ENCODE results near the gene AMN1.

AMN1 gene

GRCh38 chr12:31659087-31659942 is 69.5 kb downstream of the AMN1 start, which contains the start of gene ETFBKMT:
ETFBKMT (plus strand) TSS chr12:31659688; CDS start chr12:31661954, 2,266 bp downstream.
- TF ChIP-seq Cebpa-rat (IDR thresholded peaks at IDR 0.05) = no peak
- Histone ChIP-seq H3K27me3 (no peaks in the 10 kb centered on the region), H4K20me1 (no peaks in the 10 kb centered on the region), H3K4me2 (peak within 1 kb of the TSS; percentile 50 to 93 (median 83)), H3K9me3 (replicated peaks in 1 of 11) (no peaks in the 10 kb centered on the region), H3K27ac (peak within 1 kb of the TSS; percentile 78 to 93 (median 86)), H3K36me3 (no peaks in the 10 kb centered on the region), H3K9ac (peak within 1 kb of the TSS; percentile 82 to 88 (median 85)), H3K4me1 (peaks cover 6 to 15% (median 13%) of the 10 kb centered on the region in 10 experiments), H3K4me3 (peak within 1 kb of the TSS; percentile 56 to 73 (median 68))

GRCh38 chr12:31658471-31659086 is 70.2 kb downstream of the AMN1 start:
- Histone ChIP-seq H4K20me1 (no peaks in the 10 kb centered on the region), H3K9ac (peak overlapping the region; percentile 82 to 88 (median 85)), H3K4me1 (peaks cover 6 to 19% (median 15%) of the 10 kb centered on the region in 10 experiments), H3K4me3 (peak overlapping the region; percentile 56 to 73 (median 68)), H3K4me2 (peak overlapping the region; percentile 50 to 93 (median 82)), H3K36me3 (no peaks in the 10 kb centered on the region), H3K9me3 (replicated peaks in 1 of 11) (no peaks in the 10 kb centered on the region), H3K27ac (peak overlapping the region; percentile 78 to 93 (median 86)), H3K27me3 (no peaks in the 10 kb centered on the region)
- no peak for TF ChIP-seq Cebpa-rat (IDR thresholded peaks at IDR 0.05)

GRCh38 chr12:31655792-31656191 is 73.0 kb downstream of the AMN1 start:
- Histone ChIP-seq H4K20me1 (no peaks in the 10 kb centered on the region), H3K27me3 (no peaks in the 10 kb centered on the region), H3K36me3 (no peaks in the 10 kb centered on the region), H3K9ac (no peak overlapping the region), H3K9me3 (replicated peaks in 1 of 11) (no peaks in the 10 kb centered on the region), H3K4me2 (no peak overlapping the region), H3K4me3 (no peak overlapping the region), H3K27ac (no peak overlapping the region), H3K4me1 (peaks cover 6 to 29% (median 24%) of the 10 kb centered on the region in 10 experiments)
- TF ChIP-seq Cebpa-rat (IDR thresholded peaks at IDR 0.05) = no peak

- H3K4me3 ChIP-seq = no peak overlapping the region
- no peak overlapping the region for H3K27ac ChIP-seq
- no peak overlapping the region for H3K9ac ChIP-seq
- TF ChIP-seq Cebpa-rat (IDR thresholded peaks at IDR 0.05) = no peak
- no peaks in the 10 kb centered on the region for H3K9me3 ChIP-seq (replicated peaks in 1 of 11)
- H3K4me1 ChIP-seq = peaks cover 6 to 29% (median 23%) of the 10 kb centered on the region in 10 experiments
- no peaks in the 10 kb centered on the region for H4K20me1 ChIP-seq
- no peaks in the 10 kb centered on the region for H3K36me3 ChIP-seq
- no peaks in the 10 kb centered on the region for H3K27me3 ChIP-seq
- no peak overlapping the region for H3K4me2 ChIP-seq
Observed at GRCh38 chr12:31655208-31655607, 73.6 kb downstream of the AMN1 start.

GRCh38 chr12:31651893-31652521 is 76.8 kb downstream of the AMN1 start:
- Histone ChIP-seq H3K4me3 (no peak overlapping the region), H4K20me1 (no peaks in the 10 kb centered on the region), H3K9me3 (replicated peaks in 1 of 11) (no peaks in the 10 kb centered on the region), H3K9ac (peak overlapping the region in 2 of 11 experiments; percentile 67 to 71; a peak in 3 of 22 replicates), H3K27ac (no peak overlapping the region; a peak in 1 of 22 replicates), H3K4me1 (peaks cover 0 to 18% (median 14%) of the 10 kb centered on the region in 10 experiments; a peak in 16 of 20 replicates), H3K36me3 (no peaks in the 10 kb centered on the region), H3K27me3 (no peaks in the 10 kb centered on the region), H3K4me2 (no peak overlapping the region; a peak in 1 of 22 replicates)
- no peak for TF ChIP-seq Cebpa-rat (IDR thresholded peaks at IDR 0.05)

GRCh38 chr12:31650918-31651317 is 77.9 kb downstream of the AMN1 start:
- Histone ChIP-seq H3K9ac (no peak overlapping the region), H3K4me2 (no peak overlapping the region), H3K27ac (no peak overlapping the region)

GRCh38 chr12:31647086-31647491 is 81.7 kb downstream of the AMN1 start:
- H3K4me3 ChIP-seq = no peak overlapping the region
- no peak for TF ChIP-seq Cebpa-rat (IDR thresholded peaks at IDR 0.05)
- peak overlapping the region in 3 of 11 experiments; percentile 26 to 57 (median 52); a peak in 5 of 22 replicates for H3K4me2 ChIP-seq
- H3K36me3 ChIP-seq = no peaks in the 10 kb centered on the region
- H4K20me1 ChIP-seq = no peaks in the 10 kb centered on the region
- H3K27ac ChIP-seq = peak overlapping the region in 2 of 11 experiments; percentile 14 to 49; a peak in 3 of 22 replicates
- no peak overlapping the region for H3K9ac ChIP-seq
- H3K9me3 ChIP-seq (replicated peaks in 1 of 11) = no peaks in the 10 kb centered on the region
- peaks cover 0 to 24% (median 10%) of the 10 kb centered on the region in 10 experiments; a peak in 12 of 20 replicates for H3K4me1 ChIP-seq
- no peaks in the 10 kb centered on the region for H3K27me3 ChIP-seq

More at GRCh38 chr12:31650918-31651317, 77.9 kb downstream of the AMN1 start:
- H3K36me3 ChIP-seq = no peaks in the 10 kb centered on the region
- no peaks in the 10 kb centered on the region for H4K20me1 ChIP-seq
- no peak overlapping the region for H3K4me3 ChIP-seq
- H3K27me3 ChIP-seq = no peaks in the 10 kb centered on the region
- no peak for TF ChIP-seq Cebpa-rat (IDR thresholded peaks at IDR 0.05)
- H3K4me1 ChIP-seq = peaks cover 0 to 29% (median 21%) of the 10 kb centered on the region in 10 experiments; a peak in 16 of 20 replicates
- H3K9me3 ChIP-seq (replicated peaks in 1 of 11) = no peaks in the 10 kb centered on the region

- no peak for TF ChIP-seq Cebpa-rat (IDR thresholded peaks at IDR 0.05)
- Histone ChIP-seq H3K9me3 (replicated peaks in 1 of 11) (no peaks in the 10 kb centered on the region), H3K36me3 (no peaks in the 10 kb centered on the region), H3K9ac (no peak overlapping the region), H4K20me1 (no peaks in the 10 kb centered on the region), H3K4me3 (no peak overlapping the region), H3K27ac (peak overlapping the region in 1 of 11 experiments; percentile 49; a peak in 2 of 22 replicates), H3K4me1 (peaks cover 0 to 24% (median 10%) of the 10 kb centered on the region in 10 experiments; a peak in 12 of 20 replicates), H3K27me3 (no peaks in the 10 kb centered on the region), H3K4me2 (peak overlapping the region in 5 of 11 experiments; percentile 0 to 52 (median 11); a peak in 4 of 22 replicates)
Observed at GRCh38 chr12:31645924-31646323, 82.9 kb downstream of the AMN1 start.

GRCh38 chr12:31644536-31644935 is 84.3 kb downstream of the AMN1 start:
- no peak overlapping the region for H3K4me3 ChIP-seq
- no peak for TF ChIP-seq Cebpa-rat (IDR thresholded peaks at IDR 0.05)
- no peak overlapping the region for H3K4me2 ChIP-seq
- peaks cover 0 to 24% (median 10%) of the 10 kb centered on the region in 10 experiments; a peak in 12 of 20 replicates for H3K4me1 ChIP-seq
- H4K20me1 ChIP-seq = no peaks in the 10 kb centered on the region
- H3K27ac ChIP-seq = no peak overlapping the region
- H3K36me3 ChIP-seq = no peaks in the 10 kb centered on the region
- no peaks in the 10 kb centered on the region for H3K27me3 ChIP-seq
- H3K9me3 ChIP-seq (replicated peaks in 1 of 11) = no peaks in the 10 kb centered on the region
- H3K9ac ChIP-seq = no peak overlapping the region
